ENCODE results near the gene GADD45B. TPM values are rescaled to one million over a fixed set of nuclear protein-coding genes. Genes with fewer than 3 reads are reported as not detected.

Gene GADD45B
- total RNA-seq, 2 donors from 2014 or later = 16.5 to 23.6 TPM

DNA sequence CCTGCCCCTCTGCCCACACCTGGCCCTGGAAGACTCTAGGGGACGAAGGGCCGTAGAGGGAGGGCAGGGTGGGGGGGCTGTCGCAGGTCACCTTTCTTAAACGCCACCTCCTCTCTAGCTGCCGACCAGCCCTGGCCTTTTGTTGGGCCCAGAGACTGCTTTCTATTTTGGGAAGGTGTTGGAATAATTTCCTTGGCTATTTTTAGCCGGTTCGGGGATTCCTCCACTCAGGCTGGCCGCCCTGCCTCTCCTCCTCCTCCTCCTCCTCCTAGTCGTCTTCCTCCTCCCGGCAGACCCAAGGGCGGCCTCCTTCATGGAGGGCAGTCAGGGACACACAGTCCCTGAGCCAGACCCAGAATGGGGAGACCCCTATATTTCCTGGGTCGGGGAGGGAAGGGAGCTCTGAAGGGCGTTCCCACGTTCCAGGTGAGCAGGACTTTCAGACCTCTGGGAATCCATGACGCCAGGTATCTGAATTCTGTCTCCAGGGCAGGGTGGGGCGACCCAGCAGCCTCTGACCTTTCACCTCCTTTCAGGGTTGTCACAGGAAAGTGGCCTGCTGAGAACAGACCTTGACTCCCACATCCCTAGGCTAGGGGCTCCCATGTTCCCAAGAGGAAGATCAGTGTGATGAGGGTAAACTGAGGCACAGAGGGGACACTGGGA lies 19.9 kb downstream of the GADD45B start:
- Mint-ChIP-seq H3K27ac (no peak overlapping the region), H3K4me3 (peak overlapping the region; percentile 24), H3K9me3 (no peaks in the 10 kb centered on the region), H3K27me3 (ENCODE audit: insufficient read depth) (peaks cover 12% of the 10 kb centered on the region), H3K36me3 (ENCODE audit: low read depth) (no peaks in the 10 kb centered on the region), H3K4me1 (peaks cover 5% of the 10 kb centered on the region)
- Histone ChIP-seq H3K27ac (ENCODE audit: low read depth, low read length) (no peak overlapping the region), H3K9me3 (ENCODE audit: control insufficient read depth, low read length) (no peaks in the 10 kb centered on the region), H3K27me3 (ENCODE audit: control insufficient read depth, insufficient read depth, low read length, poor library complexity, severe bottlenecking) (peaks cover 3% of the 10 kb centered on the region), H3K9ac (ENCODE audit: extremely low read depth, low read length, poor library complexity, severe bottlenecking) (no peak overlapping the region), H3K4me1 (ENCODE audit: control insufficient read depth, insufficient read depth, low read length) (no peaks in the 10 kb centered on the region), H3K4me3 (ENCODE audit: low read length) (no peak overlapping the region), H3K36me3 (ENCODE audit: control insufficient read depth, insufficient read depth, low read length) (no peaks in the 10 kb centered on the region)
- TF ChIP-seq, protein P1, sequence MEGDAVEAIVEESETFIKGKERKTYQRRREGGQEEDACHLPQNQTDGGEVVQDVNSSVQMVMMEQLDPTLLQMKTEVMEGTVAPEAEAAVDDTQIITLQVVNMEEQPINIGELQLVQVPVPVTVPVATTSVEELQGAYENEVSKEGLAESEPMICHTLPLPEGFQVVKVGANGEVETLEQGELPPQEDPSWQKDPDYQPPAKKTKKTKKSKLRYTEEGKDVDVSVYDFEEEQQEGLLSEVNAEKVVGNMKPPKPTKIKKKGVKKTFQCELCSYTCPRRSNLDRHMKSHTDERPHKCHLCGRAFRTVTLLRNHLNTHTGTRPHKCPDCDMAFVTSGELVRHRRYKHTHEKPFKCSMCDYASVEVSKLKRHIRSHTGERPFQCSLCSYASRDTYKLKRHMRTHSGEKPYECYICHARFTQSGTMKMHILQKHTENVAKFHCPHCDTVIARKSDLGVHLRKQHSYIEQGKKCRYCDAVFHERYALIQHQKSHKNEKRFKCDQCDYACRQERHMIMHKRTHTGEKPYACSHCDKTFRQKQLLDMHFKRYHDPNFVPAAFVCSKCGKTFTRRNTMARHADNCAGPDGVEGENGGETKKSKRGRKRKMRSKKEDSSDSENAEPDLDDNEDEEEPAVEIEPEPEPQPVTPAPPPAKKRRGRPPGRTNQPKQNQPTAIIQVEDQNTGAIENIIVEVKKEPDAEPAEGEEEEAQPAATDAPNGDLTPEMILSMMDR (conservative IDR thresholded peaks at IDR 0.05) = no peak
- DNase-seq = no peak
- 63 to 71% methylated on average over 6 to 16 of the region's 16 CpGs for WGBS, 2 experiments (ENCODE audit: insufficient coverage in 1 of 2, insufficient read length in 1 of 2)

DNA sequence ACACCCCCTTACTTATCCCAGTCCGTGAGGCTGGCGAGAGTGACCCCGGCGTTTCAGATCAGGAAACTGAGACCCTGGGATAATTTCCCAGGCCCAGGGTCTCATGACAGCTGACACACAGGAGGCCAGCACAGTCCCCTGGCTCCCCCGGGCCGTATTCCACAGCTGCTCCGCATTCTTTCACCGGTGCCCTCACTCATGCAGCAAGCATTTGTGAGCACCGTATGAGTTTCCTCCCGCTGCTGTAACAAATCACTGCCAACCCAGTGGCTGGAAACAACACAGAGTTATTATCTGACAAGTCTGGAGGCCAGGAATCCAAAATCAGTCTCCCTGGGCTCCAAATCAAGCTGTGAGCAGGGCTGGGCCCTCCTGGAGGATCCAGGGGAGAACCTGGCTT lies 21.3 kb downstream of the GADD45B start:
- Histone ChIP-seq H3K4me3 (ENCODE audit: low read length) (no peak overlapping the region), H3K27ac (ENCODE audit: low read depth, low read length) (no peak overlapping the region), H3K9me3 (ENCODE audit: control insufficient read depth, low read length) (no peaks in the 10 kb centered on the region), H3K27me3 (ENCODE audit: control insufficient read depth, insufficient read depth, low read length, poor library complexity, severe bottlenecking) (no peaks in the 10 kb centered on the region), H3K9ac (ENCODE audit: extremely low read depth, low read length, poor library complexity, severe bottlenecking) (no peak overlapping the region), H3K36me3 (ENCODE audit: control insufficient read depth, insufficient read depth, low read length) (no peaks in the 10 kb centered on the region), H3K4me1 (ENCODE audit: control insufficient read depth, insufficient read depth, low read length) (no peaks in the 10 kb centered on the region)
- Mint-ChIP-seq H3K36me3 (ENCODE audit: low read depth) (no peaks in the 10 kb centered on the region), H3K4me3 (no peak overlapping the region), H3K9me3 (no peaks in the 10 kb centered on the region), H3K27ac (no peak overlapping the region), H3K4me1 (peaks cover 5% of the 10 kb centered on the region), H3K27me3 (ENCODE audit: insufficient read depth) (peaks cover 5% of the 10 kb centered on the region)
- TF ChIP-seq, protein P1 (conservative IDR thresholded peaks at IDR 0.05) = no peak
- WGBS, 2 experiments (ENCODE audit: insufficient coverage in 1 of 2, insufficient read length in 1 of 2) = 89 to 93% methylated on average over 10 of the region's 10 CpGs
- DNase-seq = no peak

DNA sequence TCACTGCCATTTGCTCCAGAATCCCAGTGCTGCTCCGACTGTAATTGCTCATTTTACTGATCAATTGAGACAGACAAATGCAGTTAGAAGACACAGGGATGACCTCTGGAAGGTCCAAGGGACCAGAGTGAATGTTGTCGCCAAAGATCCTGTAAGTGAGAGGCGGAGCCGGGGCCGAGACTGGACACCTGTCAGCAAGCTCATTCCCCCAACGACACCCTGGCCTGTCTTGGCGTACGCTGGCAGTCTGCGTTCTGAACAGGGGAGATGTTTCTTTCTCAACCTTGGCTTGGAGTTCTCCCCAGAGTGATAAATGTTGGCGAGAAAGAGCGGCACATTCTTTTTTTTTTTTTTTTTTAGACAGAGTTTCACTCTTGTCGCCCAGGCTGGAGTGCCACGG lies 24.2 kb downstream of the GADD45B start:
- Histone ChIP-seq H3K9me3 (ENCODE audit: control insufficient read depth, low read length) (no peaks in the 10 kb centered on the region), H3K4me1 (ENCODE audit: control insufficient read depth, insufficient read depth, low read length) (no peaks in the 10 kb centered on the region), H3K9ac (ENCODE audit: extremely low read depth, low read length, poor library complexity, severe bottlenecking) (no peak overlapping the region), H3K27ac (ENCODE audit: low read depth, low read length) (no peak overlapping the region), H3K4me3 (ENCODE audit: low read length) (no peak overlapping the region), H3K36me3 (ENCODE audit: control insufficient read depth, insufficient read depth, low read length) (no peaks in the 10 kb centered on the region), H3K27me3 (ENCODE audit: control insufficient read depth, insufficient read depth, low read length, poor library complexity, severe bottlenecking) (no peaks in the 10 kb centered on the region)
- no peak for DNase-seq
- Mint-ChIP-seq H3K27ac (no peak overlapping the region), H3K27me3 (ENCODE audit: insufficient read depth) (no peaks in the 10 kb centered on the region), H3K4me3 (no peak overlapping the region), H3K36me3 (ENCODE audit: low read depth) (no peaks in the 10 kb centered on the region), H3K9me3 (no peaks in the 10 kb centered on the region), H3K4me1 (peaks cover 6% of the 10 kb centered on the region)
- TF ChIP-seq, protein P1 (conservative IDR thresholded peaks at IDR 0.05) = no peak
- WGBS, 2 experiments (ENCODE audit: insufficient coverage in 1 of 2, insufficient read length in 1 of 2) = 90 to 97% methylated on average over 9 to 13 of the region's 13 CpGs
